ENCODE results near the gene SERINC3.

The SERINC3 gene

GRCh38 chr20:44461142-44461802 is 60.6 kb downstream of the SERINC3 start:
- no peak for DNase-seq

- DNase-seq: no peak
Measured at GRCh38 chr20:44460795-44461141, 61.1 kb downstream of the SERINC3 start.

GRCh38 chr20:44459271-44459670 is 62.6 kb downstream of the SERINC3 start:
- DNase-seq: no peak

- no peak for DNase-seq
Measured at GRCh38 chr20:44457016-44457415, 64.9 kb downstream of the SERINC3 start.

GRCh38 chr20:44456611-44457010 is 65.3 kb downstream of the SERINC3 start:
- no peak for DNase-seq

GRCh38 chr20:44455126-44455525 is 66.7 kb downstream of the SERINC3 start:
- no peak for DNase-seq

- no peak for DNase-seq
Measured at GRCh38 chr20:44454306-44454963, 67.4 kb downstream of the SERINC3 start.

GRCh38 chr20:44450903-44451450 is 70.9 kb downstream of the SERINC3 start:
- no peak for DNase-seq

- DNase-seq: no peak
Measured at GRCh38 chr20:44450281-44450889, 71.5 kb downstream of the SERINC3 start.

- no peak for DNase-seq
Measured at GRCh38 chr20:44449864-44450263, 72.0 kb downstream of the SERINC3 start.

GRCh38 chr20:44448753-44449546 is 72.9 kb downstream of the SERINC3 start:
- no peak for DNase-seq

GRCh38 chr20:44447827-44448419 is 73.9 kb downstream of the SERINC3 start:
- no peak for DNase-seq
